Transverse colon (tissue), 4 donors: Measurements from ENCODE around the gene PI4KA. TPM values are rescaled to one million over a fixed set of nuclear protein-coding genes. Genes with fewer than 3 reads are reported as not detected.

Experiments
- DNase-seq: peaks from one replicate; pipeline ENCODE4 v3.0.0-alpha.2; 2019
- H3K27ac ChIP-seq, 4 donors: fragments of 200-600 bp; sonication (generic); 2 replicates each; pipeline ENCODE4 v1.5.1; 2016 to 2018; ENCODE audit warnings: inconsistent platforms in 4 of 4
- H3K27me3 ChIP-seq: fragments of 200-600 bp; sonication (generic); 2 replicates; pipeline ENCODE4 v1.5.1; 2017; ENCODE audit warnings: inconsistent platforms
- H3K36me3 ChIP-seq, 4 donors: fragments of 200-600 bp; sonication (generic); 2 replicates each; pipeline ENCODE4 v1.5.1; 2017 to 2019; ENCODE audit warnings: inconsistent platforms in 4 of 4
- H3K4me1 ChIP-seq, 4 donors: fragments of 200-600 bp; sonication (generic); 2 replicates each; pipeline ENCODE4 v1.5.1; 2017 to 2020; ENCODE audit warnings: inconsistent platforms in 4 of 4
- H3K4me3 ChIP-seq, 4 donors: fragments of 200-600 bp; sonication (generic); 1 replicate in 1 of 4; 2 replicates in 3 of 4; pipeline versions ENCODE4 v1.5.1 to v1.6.1; 2017 to 2019; ENCODE audit warnings: inconsistent platforms in 4 of 4
- H3K9me3 ChIP-seq, 2 donors: fragments of 200-600 bp; sonication (generic); 2 replicates each; pipeline ENCODE4 v1.5.1; 2017 to 2019; ENCODE audit warnings: inconsistent platforms in 2 of 2
- CTCF ChIP-seq, 5 experiments: fragments of 200-600 bp in 3 of 5; fragments of 450-650 bp in 2 of 5; sonication (generic) in 3 of 5; IDR thresholded peaks; 1 replicate in 2 of 5; 2 replicates in 3 of 5; pipeline ENCODE4 v1.5.1; 2016 to 2017; ENCODE audit warnings: antibody characterized with exemption in 5 of 5, inconsistent platforms in 3 of 5, mild to moderate bottlenecking in 2 of 5, moderate library complexity in 1 of 5
- EP300 ChIP-seq: sonication (generic); formaldehyde crosslinking; IDR thresholded peaks from one replicate; pipeline ENCODE4 v1.6.1; 2017; ENCODE audit warnings: antibody characterized with exemption, low read depth
- POLR2A ChIP-seq: fragments of 450-650 bp; IDR thresholded peaks from one replicate; pipeline ENCODE4 v1.6.1; 2016; ENCODE audit warnings: antibody characterized with exemption, mild to moderate bottlenecking, moderate library complexity
- POLR2AphosphoS5 ChIP-seq, 3 donors: sonication (generic); formaldehyde crosslinking; IDR thresholded peaks; one replicate each; pipeline ENCODE4 v1.6.1; 2016; ENCODE audit warnings: antibody characterized with exemption in 3 of 3
- WGBS, 2 donors: methylation state at CpG; one replicate each; pipeline ENCODE4 v1.1.5; 2018; ENCODE audit warnings: low coverage in 1 of 2; 5-methylcytosine and 5-hydroxymethylcytosine counted together
- in situ Hi-C, 4 donors: fragments of 200-750 bp; cut with MboI; loops; one replicate each; pipeline versions ENCODE4 v1.15.0 to v1.15.1; 2017; ENCODE audit warnings: low sequenced_read_pairs in 3 of 4, low pct_ligation_motif_present in 1 of 4, low pct_unique_long_range_greater_than_20kb in 1 of 4
- intact Hi-C: fragments of 100-400 bp; cut with DNase I; formaldehyde crosslinking; loops from one replicate; pipeline ENCODE4 v1.15.1; 2023; ENCODE audit warnings: low total_unique reads
- total RNA-seq, 4 donors: library from RNA; depleted of rRNA; stranded (reverse); fragments of >200 nt; gene quantifications; one replicate each; pipeline ENCODE4 v1.1.0, GENCODE V29; 2016

The PI4KA gene
- total RNA-seq, 4 donors from 2014 or later: 90.8 to 126 (median 109) TPM

- intact Hi-C loops: no loop called here
- TF ChIP-seq CTCF (IDR thresholded peaks at IDR 0.05) (no peak), POLR2AphosphoS5 (IDR thresholded peaks at IDR 0.05) (no peak), EP300 (no peak), POLR2A (no peak)
- in situ Hi-C loops: no loop called here
- Histone ChIP-seq H3K27me3 (no peaks in the 10 kb centered on the region), H3K36me3 (peaks cover 0 to 44% (median 19%) of the 10 kb centered on the region in 4 donors), H3K9me3 (no peaks in the 10 kb centered on the region), H3K27ac (no peak overlapping the region), H3K4me1 (no peaks in the 10 kb centered on the region), H3K4me3 (no peak overlapping the region)
- 94 to 95% methylated on average over 6 to 13 of the region's 13 CpGs for WGBS, 2 donors
- DNase-seq: no peak
Observed at GRCh38 chr22:20763630-20764470, 94.8 kb downstream of the PI4KA start.

GRCh38 chr22:20762233-20762796 is 96.3 kb downstream of the PI4KA start:
- Histone ChIP-seq H3K4me3 (no peak overlapping the region), H3K9me3 (no peaks in the 10 kb centered on the region), H3K27ac (no peak overlapping the region), H3K36me3 (peaks cover 0 to 46% (median 19%) of the 10 kb centered on the region in 4 donors), H3K27me3 (no peaks in the 10 kb centered on the region), H3K4me1 (no peaks in the 10 kb centered on the region)
- intact Hi-C loops (no loop called here), in situ Hi-C loops (no loop called here)
- TF ChIP-seq POLR2AphosphoS5 (IDR thresholded peaks at IDR 0.05) (no peak), POLR2A (no peak), EP300 (no peak)
- DNase-seq: no peak
- WGBS, 2 donors: 87 to 100% methylated on average over 2 to 7 of the region's 7 CpGs

- 89 to 100% methylated on average over 2 of the region's 2 CpGs for WGBS, 2 donors
Observed at GRCh38 chr22:20761536-20761935, 97.1 kb downstream of the PI4KA start.

GRCh38 chr22:20760084-20760483 is 98.5 kb downstream of the PI4KA start:
- Histone ChIP-seq H3K27me3 (no peaks in the 10 kb centered on the region), H3K36me3 (peaks cover 0 to 41% (median 19%) of the 10 kb centered on the region in 4 donors), H3K4me3 (no peak overlapping the region), H3K9me3 (no peaks in the 10 kb centered on the region), H3K27ac (no peak overlapping the region), H3K4me1 (no peaks in the 10 kb centered on the region)
- TF ChIP-seq CTCF (IDR thresholded peaks at IDR 0.05) (no peak), POLR2A (no peak), EP300 (no peak), POLR2AphosphoS5 (IDR thresholded peaks at IDR 0.05) (no peak)
- in situ Hi-C loops (no loop called here), intact Hi-C loops (no loop called here)
- no peak for DNase-seq
- 92 to 93% methylated on average over 2 of the region's 2 CpGs for WGBS, 2 donors

More at GRCh38 chr22:20761536-20761935, 97.1 kb downstream of the PI4KA start:
- no peak overlapping the region for H3K4me3 ChIP-seq
- H3K9me3 ChIP-seq: no peaks in the 10 kb centered on the region
- H3K27me3 ChIP-seq: no peaks in the 10 kb centered on the region
- H3K27ac ChIP-seq: no peak overlapping the region
- peaks cover 0 to 46% (median 19%) of the 10 kb centered on the region in 4 donors for H3K36me3 ChIP-seq
- H3K4me1 ChIP-seq: no peaks in the 10 kb centered on the region
- TF ChIP-seq CTCF (IDR thresholded peaks at IDR 0.05) (no peak), POLR2A (no peak), EP300 (no peak), POLR2AphosphoS5 (IDR thresholded peaks at IDR 0.05) (no peak)
- no peak for DNase-seq
- in situ Hi-C loops: no loop called here
- intact Hi-C loops: no loop called here
